HEK293 (cell line): Measurements from ENCODE around the gene CDC42EP5.
"Not testable (repeated sequence)": the region's sequence is repeated elsewhere in the genome, so short reads cannot be mapped to it uniquely, and the experiment has no call there.

Experiments used
- CTCF ChIA-PET: fragments of 350-600 bp; formaldehyde crosslinking; extraction: SDS; loops from one replicate; lab custom pipeline; 2021; ENCODE audit warnings: antibody characterized with exemption; lab: Yijun Ruan, JAX
- POLR2A ChIA-PET: fragments of 300-600 bp; formaldehyde crosslinking; extraction: SDS; loops from one replicate; lab custom pipeline; 2020; ENCODE audit warnings: antibody characterized with exemption, inconsistent platforms; lab: Yijun Ruan, JAX
- H3K27ac ChIP-seq: fragments of 200-500 bp; sonication (Bioruptor generic); 2 replicates; pipeline ENCODE4 v1.5.1; 2014; ENCODE audit warnings: low read depth, low read length, control low read depth, inconsistent platforms; ENCODE audit errors: extremely low read depth
- H3K36me3 ChIP-seq, 2 experiments: fragments of 200-500 bp in 1 of 2; sonication (Bioruptor generic) in 1 of 2; 1 replicate in 1 of 2; 2 replicates in 1 of 2; pipeline ENCODE4 v1.5.1; 2014 to 2017; ENCODE audit warnings: inconsistent platforms in 2 of 2, low read length in 2 of 2; ENCODE audit not compliant: control insufficient read depth in 2 of 2, insufficient read depth in 1 of 2
- H3K4me1 ChIP-seq: fragments of 200-500 bp; sonication (Bioruptor generic); 2 replicates; pipeline ENCODE4 v1.5.1; 2014; ENCODE audit warnings: mild to moderate bottlenecking, low read length, inconsistent platforms; ENCODE audit not compliant: control insufficient read depth, insufficient read depth
- H3K4me3 ChIP-seq: 2 replicates; pipeline ENCODE4 v1.5.1; 2011; ENCODE audit warnings: low read depth, mild to moderate bottlenecking, control low read depth, low read length, moderate library complexity
- H3K9me3 ChIP-seq: fragments of 200-500 bp; sonication (Bioruptor generic); 2 replicates; pipeline ENCODE4 v1.5.1; 2014; ENCODE audit warnings: low read depth, low read length, inconsistent platforms; ENCODE audit not compliant: control insufficient read depth, insufficient read depth
- FEZF1 ChIP-seq: fragments of 450-650 bp; formaldehyde crosslinking; IDR thresholded peaks from 2 replicates; pipeline ENCODE4 v1.5.1; 2016; ENCODE audit warnings: missing biosample characterization, missing genetic modification characterization
- HOXD13 ChIP-seq: sonication (generic); formaldehyde crosslinking; IDR thresholded peaks from 2 replicates; pipeline ENCODE4 v1.8.0; 2022; ENCODE audit warnings: missing genetic modification reagents, borderline replicate concordance
- MZF1 ChIP-seq: fragments of 450-650 bp; formaldehyde crosslinking; IDR thresholded peaks from 2 replicates; pipeline ENCODE4 v1.5.1; 2017; ENCODE audit warnings: missing biosample characterization, missing genetic modification characterization, borderline replicate concordance
- PRDM1 ChIP-seq: fragments of 450-650 bp; formaldehyde crosslinking; IDR thresholded peaks from 2 replicates; pipeline ENCODE4; 2016; ENCODE audit warnings: missing biosample characterization, missing genetic modification characterization
- ZBTB44 ChIP-seq: fragments of 450-650 bp; IDR thresholded peaks from 2 replicates; pipeline ENCODE4 v1.5.1; 2018; ENCODE audit warnings: missing biosample characterization, mild to moderate bottlenecking, missing genetic modification characterization
- ZFHX2 ChIP-seq: fragments of 450-650 bp; formaldehyde crosslinking; conservative IDR thresholded peaks from 2 replicates; pipeline ENCODE4 v1.5.1; 2016; ENCODE audit warnings: missing biosample characterization, missing genetic modification characterization
- ZNF112 ChIP-seq: fragments of 450-650 bp; formaldehyde crosslinking; IDR thresholded peaks from 2 replicates; pipeline ENCODE4 v1.5.0; 2017; ENCODE audit warnings: missing biosample characterization, missing genetic modification characterization
- ZNF362 ChIP-seq: fragments of 450-650 bp; formaldehyde crosslinking; IDR thresholded peaks from 2 replicates; pipeline ENCODE4 v1.5.1; 2016; ENCODE audit warnings: missing biosample characterization, missing genetic modification characterization
- ZNF366 ChIP-seq: fragments of 450-650 bp; formaldehyde crosslinking; conservative IDR thresholded peaks from 2 replicates; pipeline ENCODE4 v1.5.1; 2016; ENCODE audit warnings: missing biosample characterization, missing genetic modification characterization
- ZNF48 ChIP-seq: fragments of 450-650 bp; formaldehyde crosslinking; IDR thresholded peaks from 2 replicates; pipeline ENCODE4 v1.5.1; 2016; ENCODE audit warnings: missing biosample characterization, missing genetic modification characterization
- ZNF548 ChIP-seq: fragments of 450-650 bp; formaldehyde crosslinking; IDR thresholded peaks from 2 replicates; pipeline ENCODE4 v1.5.1; 2016; ENCODE audit warnings: missing biosample characterization, missing genetic modification characterization
- ZNF621 ChIP-seq: fragments of 450-650 bp; formaldehyde crosslinking; IDR thresholded peaks from 2 replicates; pipeline ENCODE4 v1.5.1; 2017; ENCODE audit warnings: missing biosample characterization, missing genetic modification characterization
- ZNF658 ChIP-seq: fragments of 450-650 bp; formaldehyde crosslinking; IDR thresholded peaks from 2 replicates; pipeline ENCODE4; 2016; ENCODE audit warnings: missing biosample characterization, missing genetic modification characterization
- ZNF707 ChIP-seq: fragments of 450-650 bp; formaldehyde crosslinking; IDR thresholded peaks from 2 replicates; pipeline ENCODE4 v1.5.1; 2016; ENCODE audit warnings: missing biosample characterization, missing genetic modification characterization
- ZNF768 ChIP-seq: fragments of 450-650 bp; formaldehyde crosslinking; IDR thresholded peaks from 2 replicates; pipeline ENCODE4 v1.5.1; 2018; ENCODE audit warnings: missing biosample characterization, mild to moderate bottlenecking, missing genetic modification characterization
- ZNF791 ChIP-seq: fragments of 450-650 bp; formaldehyde crosslinking; IDR thresholded peaks from 2 replicates; pipeline ENCODE4 v1.5.1; 2016; ENCODE audit warnings: missing biosample characterization, missing genetic modification characterization
- ZSCAN23 ChIP-seq: fragments of 450-650 bp; formaldehyde crosslinking; IDR thresholded peaks from 2 replicates; pipeline ENCODE4 v1.5.1; 2016; ENCODE audit warnings: missing biosample characterization, missing genetic modification characterization

The CDC42EP5 gene

GRCh38 chr19:54470276-54470887 is 2.7 kb downstream of the CDC42EP5 start:
- CTCF ChIA-PET, result interaction anchor here (0.7 to 3.7 kb wide), 2 partner anchors 10 to 81 kb away, joined by 3 to 34 read pairs; no protein-coding TSS in a partner anchor
- no peaks in the 10 kb centered on the region for H3K9me3 ChIP-seq
- TF ChIP-seq ZSCAN23 (no peak), ZNF621 (tag by site-specific recombination) (no peak), ZNF362 (no peak), ZNF48 (tag by site-specific recombination) (no peak), MZF1 (tag by site-specific recombination) (no peak), ZNF366 (peak; percentile 95), ZNF768 (tag by site-specific recombination) (peak; percentile 76), ZNF548 (no peak), HOXD13 (CRISPR knock-in tag) (no peak), ZNF791 (tag by site-specific recombination) (no peak), FEZF1 (no peak), PRDM1 (tag by site-specific recombination) (peak; percentile 87), ZNF707 (tag by site-specific recombination) (no peak)
- no peaks in the 10 kb centered on the region for H3K36me3 ChIP-seq
- H3K27ac ChIP-seq, result no peak overlapping the region
- peaks cover 7% of the 10 kb centered on the region; the same call in 1 of the 2 replicates for H3K4me1 ChIP-seq
- no peak overlapping the region for H3K4me3 ChIP-seq
- POLR2A ChIA-PET, result interaction anchor here (1.5 kb wide), 1 partner anchor 40 kb away, joined by 3 read pairs; no protein-coding TSS in a partner anchor

GRCh38 chr19:54469496-54469934 is 3.6 kb downstream of the CDC42EP5 start:
- Histone ChIP-seq H3K4me1 (peaks cover 7% of the 10 kb centered on the region; the same call in 1 of the 2 replicates), H3K4me3 (no peak overlapping the region), H3K27ac (no peak overlapping the region), H3K36me3 (no peaks in the 10 kb centered on the region), H3K9me3 (no peaks in the 10 kb centered on the region)
- no peak for TF ChIP-seq ZNF112 (tag by site-specific recombination)
- no peak for TF ChIP-seq ZFHX2 (tag by site-specific recombination)
- no peak for TF ChIP-seq ZBTB44
- no peak for TF ChIP-seq ZNF658
- 0 out of 2 replicates have a peak, but pooled peaks have one; percentile 37 for TF ChIP-seq ZNF768 (tag by site-specific recombination)
- ChIA-PET CTCF (interaction anchor here (0.7 to 3.7 kb wide), 3 partner anchors 11 to 1202 kb away, joined by 3 to 34 read pairs (median 5); no protein-coding TSS in a partner anchor), POLR2A (interaction anchor here (1.0 to 1.5 kb wide), 2 partner anchors 37 to 39 kb away, joined by 3 read pairs; no protein-coding TSS in a partner anchor)

GRCh38 chr19:54466110-54466480 is 7.0 kb downstream of the CDC42EP5 start:
- H3K4me1 ChIP-seq, H3K9me3 ChIP-seq, H3K4me3 ChIP-seq, CTCF ChIA-PET, H3K27ac ChIP-seq: not testable (repeated sequence)
- H3K36me3 ChIP-seq, result peaks cover 10 to 15% of the 10 kb centered on the region in 2 experiments
- POLR2A ChIA-PET, result interaction anchor here (0.6 to 1.6 kb wide), 2 partner anchors 17 to 22 kb away, joined by 4 to 10 read pairs; partner anchors contain the start of gene LENG8
